WTC11 (cell line): ENCODE results near the gene MRC2.

Source experiments
- AFF4 ChIP-seq: sonication (generic); formaldehyde crosslinking; IDR thresholded peaks from 2 replicates; pipeline ENCODE4 v1.8.1; 2023; ENCODE audit warnings: mild to moderate bottlenecking, missing genetic modification reagents, borderline replicate concordance
- ATF6 ChIP-seq: sonication (generic); formaldehyde crosslinking; IDR thresholded peaks from 2 replicates; pipeline ENCODE4 v1.8.1; 2023; ENCODE audit warnings: mild to moderate bottlenecking, missing genetic modification reagents
- CREB1 ChIP-seq: sonication (generic); formaldehyde crosslinking; IDR thresholded peaks from 2 replicates; pipeline ENCODE4 v1.8.0; 2023; ENCODE audit warnings: mild to moderate bottlenecking, missing genetic modification reagents
- CTCF ChIP-seq: fragments of 200-600 bp; IDR thresholded peaks from 2 replicates; pipeline ENCODE4 v1.8.0; 2022; ENCODE audit warnings: antibody characterized with exemption
- FOXP4 ChIP-seq: sonication (generic); formaldehyde crosslinking; IDR thresholded peaks from 2 replicates; pipeline ENCODE4 v1.8.0; 2022; ENCODE audit warnings: mild to moderate bottlenecking, missing genetic modification reagents
- HMGXB4 ChIP-seq: sonication (generic); formaldehyde crosslinking; IDR thresholded peaks from 2 replicates; pipeline ENCODE4 v1.8.1; 2023; ENCODE audit warnings: mild to moderate bottlenecking, moderate library complexity, missing genetic modification reagents
- NFE2L1 ChIP-seq: sonication (generic); formaldehyde crosslinking; IDR thresholded peaks from 2 replicates; pipeline ENCODE4 v1.8.1; 2023; ENCODE audit warnings: missing genetic modification reagents
- PRDM15 ChIP-seq: sonication (generic); formaldehyde crosslinking; IDR thresholded peaks from 2 replicates; pipeline ENCODE4 v1.8.0; 2022; ENCODE audit warnings: missing genetic modification reagents
- TCF7 ChIP-seq: sonication (generic); formaldehyde crosslinking; IDR thresholded peaks from 2 replicates; pipeline ENCODE4 v1.8.0; 2022; ENCODE audit warnings: mild to moderate bottlenecking, low read depth, missing genetic modification reagents, moderate library complexity
- ZNF138 ChIP-seq: sonication (generic); formaldehyde crosslinking; conservative IDR thresholded peaks from 2 replicates; pipeline ENCODE4 v1.8.1; 2022; ENCODE audit warnings: mild to moderate bottlenecking, moderate library complexity, missing genetic modification reagents
- ZNF512 ChIP-seq: sonication (generic); formaldehyde crosslinking; IDR thresholded peaks from 2 replicates; pipeline ENCODE4 v1.8.1; 2022; ENCODE audit warnings: missing genetic modification reagents, borderline replicate concordance

GRCh38 chr17:62637809-62638208 is 10.3 kb downstream of the MRC2 start:
- no peak for TF ChIP-seq ZNF138 (CRISPR knock-in tag)
- no peak for TF ChIP-seq ATF6
- TF ChIP-seq ZNF512 (CRISPR knock-in tag): no peak
- TF ChIP-seq TCF7: no peak
- TF ChIP-seq NFE2L1 (CRISPR knock-in tag): no peak
- no peak for TF ChIP-seq AFF4 (CRISPR knock-in tag)
- TF ChIP-seq CTCF: no peak
- no peak for TF ChIP-seq FOXP4
- TF ChIP-seq PRDM15 (CRISPR knock-in tag): no peak
- no peak for TF ChIP-seq HMGXB4 (CRISPR knock-in tag)
- TF ChIP-seq CREB1 (CRISPR knock-in tag): no peak
